Osteocyte (in vitro differentiated cells): ENCODE results near the gene ANO3. TPM values are rescaled to one million over a fixed set of nuclear protein-coding genes. Genes with fewer than 3 reads are reported as not detected.
A peak's percentile ranks its signal among the peaks of the same experiment; 100 is the strongest.
"Not testable (repeated sequence)": the region's sequence is repeated elsewhere in the genome, so short reads cannot be mapped to it uniquely, and the experiment has no call there.

Source experiments
- DNase-seq: peaks from one replicate; pipeline ENCODE4 v3.0.0; 2021; ENCODE audit warnings: mixed read lengths; ENCODE audit not compliant: unreplicated experiment; ENCODE audit errors: extremely low spot score
- H3K27ac Mint-ChIP-seq: one replicate; pipeline ENCODE4 v1.8.0; 2021; ENCODE audit warnings: mild to moderate bottlenecking, mixed read lengths; ENCODE audit not compliant: unreplicated experiment
- H3K27me3 Mint-ChIP-seq: one replicate; pipeline ENCODE4 v1.8.0; 2021; ENCODE audit warnings: mixed read lengths; ENCODE audit not compliant: unreplicated experiment
- H3K36me3 Mint-ChIP-seq: one replicate; pipeline ENCODE4 v1.8.0; 2021; ENCODE audit warnings: mixed read lengths; ENCODE audit not compliant: unreplicated experiment
- H3K4me1 Mint-ChIP-seq: one replicate; pipeline ENCODE4 v1.8.0; 2021; ENCODE audit warnings: mixed read lengths; ENCODE audit not compliant: unreplicated experiment
- H3K4me3 Mint-ChIP-seq: one replicate; pipeline ENCODE4 v1.8.0; 2021; ENCODE audit warnings: mild to moderate bottlenecking, moderate library complexity, mixed read lengths; ENCODE audit not compliant: unreplicated experiment
- H3K9me3 Mint-ChIP-seq: one replicate; pipeline ENCODE4 v1.8.0; 2021; ENCODE audit warnings: mixed read lengths; ENCODE audit not compliant: unreplicated experiment
- CTCF ChIP-seq: fragments of 200-600 bp; sonication (generic); IDR thresholded peaks from 2 replicates; pipeline ENCODE4 v1.5.0; 2021; ENCODE audit warnings: antibody characterized with exemption, mild to moderate bottlenecking, moderate library complexity
- total RNA-seq: library from RNA; stranded (reverse); gene quantifications from 2 replicates; pipeline ENCODE4 v1.2.1, GENCODE V29; 2021

Gene ANO3
- total RNA-seq, 1 donor from 2014 or later: not detected

DNA sequence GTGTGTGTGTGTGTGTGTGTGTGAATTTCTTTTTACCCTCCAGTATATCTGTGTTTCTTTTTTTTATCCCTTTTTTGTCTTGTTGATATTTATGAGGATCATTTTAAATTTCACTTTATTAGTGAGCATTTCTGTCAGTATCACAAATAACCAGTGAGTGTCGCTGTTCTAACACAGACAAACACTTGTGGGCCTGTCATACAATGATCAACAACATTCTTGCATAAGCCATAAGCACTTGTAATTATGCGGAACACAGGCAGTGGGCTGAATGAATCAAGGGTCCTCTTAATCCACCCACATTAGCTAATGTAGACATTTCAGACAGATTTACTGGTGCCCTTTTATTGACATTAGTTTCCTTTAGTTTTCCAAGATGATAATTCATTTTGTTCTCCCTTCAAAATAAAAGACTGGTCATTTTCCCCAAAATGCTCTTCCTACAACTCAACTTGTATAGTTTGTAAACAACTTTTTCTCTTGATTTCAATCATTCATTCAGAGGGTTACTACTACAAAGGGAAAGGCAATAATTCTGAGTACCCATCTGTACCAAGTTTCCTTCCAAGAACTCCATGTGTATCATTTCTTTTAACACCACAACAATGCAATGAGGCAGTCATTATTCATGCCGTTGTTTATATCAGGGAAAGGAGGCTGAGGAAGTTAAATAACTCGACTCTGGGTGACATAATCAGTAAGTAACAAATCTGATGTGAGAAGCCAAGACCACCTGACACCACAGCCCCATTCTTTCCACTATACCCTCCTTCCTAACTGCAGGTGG, 34.5 kb upstream of the ANO3 start:
- Mint-ChIP-seq H3K27ac (no peak overlapping the region), H3K36me3 (no peaks in the 10 kb centered on the region), H3K4me3 (no peak overlapping the region), H3K9me3 (no peaks in the 10 kb centered on the region), H3K4me1 (no peaks in the 10 kb centered on the region), H3K27me3 (peaks cover 18% of the 10 kb centered on the region)
- DNase-seq: no peak
- peak; percentile 75 for TF ChIP-seq CTCF

- not testable (repeated sequence) for H3K27ac Mint-ChIP-seq, H3K36me3 Mint-ChIP-seq, H3K9me3 Mint-ChIP-seq, DNase-seq, H3K4me1 Mint-ChIP-seq, H3K4me3 Mint-ChIP-seq, H3K27me3 Mint-ChIP-seq
Measured at GRCh38 chr11:26316372-26316771, 15.6 kb upstream of the ANO3 start.

- H3K9me3 Mint-ChIP-seq: no peaks in the 10 kb centered on the region
- H3K4me3 Mint-ChIP-seq: no peak overlapping the region
- no peaks in the 10 kb centered on the region for H3K4me1 Mint-ChIP-seq
- no peak for DNase-seq
- no peak overlapping the region for H3K27ac Mint-ChIP-seq
- H3K36me3 Mint-ChIP-seq: no peaks in the 10 kb centered on the region
- no peak for TF ChIP-seq CTCF
- H3K27me3 Mint-ChIP-seq: peaks cover 10% of the 10 kb centered on the region
Measured at GRCh38 chr11:26319906-26320305, 12.0 kb upstream of the ANO3 start.

DNA sequence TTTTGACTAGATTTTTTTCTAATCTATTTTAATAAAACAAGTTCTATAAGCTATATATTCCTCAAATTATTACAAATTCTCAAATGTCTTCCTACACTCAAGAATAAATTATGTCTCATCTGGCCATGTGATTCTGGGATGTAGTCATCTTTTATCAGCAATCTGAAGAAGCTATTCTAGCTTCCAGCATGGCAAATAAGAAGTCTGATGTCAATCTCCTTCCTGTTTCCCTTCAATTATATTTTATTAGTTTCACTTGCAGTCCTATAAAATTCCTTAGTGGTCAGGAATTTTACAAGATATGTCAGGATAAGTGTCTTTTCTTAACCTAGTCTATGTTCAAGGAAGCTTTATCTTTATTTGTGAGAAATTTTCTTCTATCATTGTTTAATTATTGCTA, 10.4 kb upstream of the ANO3 start:
- peaks cover 10% of the 10 kb centered on the region for H3K27me3 Mint-ChIP-seq

DNA sequence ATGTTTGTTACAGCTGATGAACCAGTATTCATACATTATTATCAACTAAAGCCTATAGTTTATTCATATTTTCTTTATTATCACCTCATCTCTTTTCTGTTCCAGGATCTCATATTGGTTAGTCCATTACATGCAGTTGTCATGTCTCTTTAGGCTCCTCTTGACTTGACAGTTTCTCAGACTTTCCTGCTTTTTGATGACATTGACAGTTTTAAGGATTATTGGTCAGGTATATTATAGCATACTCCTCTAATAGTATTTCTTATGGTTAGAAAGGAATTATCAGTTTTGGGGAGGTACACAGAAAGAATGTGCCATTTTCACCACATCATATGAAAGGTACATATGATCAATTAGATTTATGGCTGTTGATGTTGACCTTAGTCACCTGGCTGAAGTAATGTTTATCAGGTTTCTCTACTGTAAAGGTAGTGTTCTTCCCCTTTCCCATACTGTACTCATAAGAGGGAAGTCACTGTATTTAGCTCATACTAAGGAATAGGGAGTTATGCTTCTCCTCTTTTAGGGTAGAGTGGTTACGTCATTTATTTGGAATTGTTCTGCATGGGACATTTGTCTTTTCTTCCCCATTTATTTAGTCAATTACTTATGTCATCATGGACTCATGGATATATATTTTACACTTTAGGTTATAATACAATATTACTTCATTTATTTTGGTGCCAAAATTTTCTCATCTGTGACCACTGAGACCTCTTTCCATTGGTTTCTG, 9.4 kb upstream of the ANO3 start:
- DNase-seq: no peak
- no peaks in the 10 kb centered on the region for H3K36me3 Mint-ChIP-seq
- no peaks in the 10 kb centered on the region for H3K9me3 Mint-ChIP-seq
- no peaks in the 10 kb centered on the region for H3K4me1 Mint-ChIP-seq
- no peak for TF ChIP-seq CTCF
- H3K4me3 Mint-ChIP-seq: no peak overlapping the region
- no peak overlapping the region for H3K27ac Mint-ChIP-seq
- peaks cover 10% of the 10 kb centered on the region for H3K27me3 Mint-ChIP-seq

More for the DNA sequence above, 10.4 kb upstream of the ANO3 start:
- Mint-ChIP-seq H3K4me3 (no peak overlapping the region), H3K36me3 (no peaks in the 10 kb centered on the region), H3K9me3 (no peaks in the 10 kb centered on the region), H3K4me1 (no peaks in the 10 kb centered on the region), H3K27ac (no peak overlapping the region)
- TF ChIP-seq CTCF: no peak
- DNase-seq: no peak
